GM03348 (cell line): ENCODE measurements around the gene GRK6.
A peak's percentile ranks its signal among the peaks of the same experiment; 100 is the strongest.
"Not testable (repeated sequence)": the region's sequence is repeated elsewhere in the genome, so short reads cannot be mapped to it uniquely, and the experiment has no call there.

Experiments
- DNase-seq: peaks from one replicate; pipeline ENCODE4 v3.0.0; 2012; ENCODE audit warnings: low spot score

Gene GRK6

GRCh38 chr5:177397875-177398390 lies 28.5 kb upstream of the GRK6 start:
- no peak for DNase-seq

- DNase-seq = no peak
Measured at GRCh38 chr5:177399997-177400868, 26.2 kb upstream of the GRK6 start, which contains the start of gene PFN3. PFN3 (minus strand) TSS chr5:177400661; CDS start chr5:177400576, 85 bp downstream.

- peak; percentile 54 for DNase-seq
Measured at GRCh38 chr5:177402271-177403043, 24.0 kb upstream of the GRK6 start.

GRCh38 chr5:177403102-177403791 lies 23.2 kb upstream of the GRK6 start:
- DNase-seq = no peak

- peak; percentile 93 for DNase-seq
Measured at GRCh38 chr5:177403792-177404640, 22.5 kb upstream of the GRK6 start.

- DNase-seq = no peak
Measured at GRCh38 chr5:177404641-177405179, 21.8 kb upstream of the GRK6 start.

- no peak for DNase-seq
Measured at GRCh38 chr5:177405312-177405711, 21.2 kb upstream of the GRK6 start.

GRCh38 chr5:177405805-177406204 lies 20.7 kb upstream of the GRK6 start:
- no peak for DNase-seq

GRCh38 chr5:177409043-177409801 lies 17.3 kb upstream of the GRK6 start, which contains the start of gene F12:
F12 (minus strand) TSS chr5:177409564; CDS start chr5:177409527, 37 bp downstream.
- no peak for DNase-seq

GRCh38 chr5:177410575-177410974 lies 15.9 kb upstream of the GRK6 start:
- DNase-seq = no peak

GRCh38 chr5:177412603-177413233 lies 13.8 kb upstream of the GRK6 start:
- DNase-seq = no peak

- no peak for DNase-seq
Measured at GRCh38 chr5:177414481-177414880, 12.0 kb upstream of the GRK6 start.

- DNase-seq = not testable (repeated sequence)
Measured at GRCh38 chr5:177417081-177417480, 9.4 kb upstream of the GRK6 start.

- DNase-seq = no peak
Measured at GRCh38 chr5:177419046-177419445, 7.4 kb upstream of the GRK6 start.

- not testable (repeated sequence) for DNase-seq
Measured at GRCh38 chr5:177420472-177420871, 6.0 kb upstream of the GRK6 start.

GRCh38 chr5:177421062-177421798 lies 5.2 kb upstream of the GRK6 start:
- no peak for DNase-seq

GRCh38 chr5:177423671-177424070 lies 2.8 kb upstream of the GRK6 start:
- DNase-seq = no peak

- no peak for DNase-seq
Measured at GRCh38 chr5:177425196-177425800, 1.2 kb upstream of the GRK6 start.
